Nephron progenitor cell (in vitro differentiated cells): ENCODE data around the gene ATXN2.

Experiments
- DNase-seq: peaks from one replicate; pipeline ENCODE4 v3.0.0; 2021
- H3K27ac Mint-ChIP-seq: 2 replicates; pipeline ENCODE4 v1.8.0; 2021; ENCODE audit warnings: mild to moderate bottlenecking, moderate library complexity, mixed read lengths
- H3K27me3 Mint-ChIP-seq: 2 replicates; pipeline ENCODE4 v1.8.0; 2021; ENCODE audit warnings: mild to moderate bottlenecking, low read depth, mixed read lengths; ENCODE audit not compliant: poor library complexity
- H3K36me3 Mint-ChIP-seq: 2 replicates; pipeline ENCODE4 v1.8.0; 2021; ENCODE audit warnings: low read depth, mixed read lengths
- H3K4me1 Mint-ChIP-seq: 2 replicates; pipeline ENCODE4 v1.8.0; 2021; ENCODE audit warnings: mixed read lengths
- H3K4me3 Mint-ChIP-seq: 2 replicates; pipeline ENCODE4 v1.8.0; 2021; ENCODE audit warnings: mild to moderate bottlenecking, moderate library complexity, mixed read lengths
- H3K9me3 Mint-ChIP-seq: 2 replicates; pipeline ENCODE4 v1.8.0; 2021; ENCODE audit warnings: mild to moderate bottlenecking, moderate library complexity, mixed read lengths
- TF ChIP-seq, protein P1 (sequence below): fragments of 200-600 bp; sonication (generic); IDR thresholded peaks from 2 replicates; pipeline ENCODE4 v1.5.0; 2021; ENCODE audit warnings: antibody characterized with exemption

Gene ATXN2

GRCh38 chr12:111412007-111412829, 186.9 kb downstream of the ATXN2 start:
- peaks cover 57% of the 10 kb centered on the region for H3K4me1 Mint-ChIP-seq
- H3K27me3 Mint-ChIP-seq: no peaks in the 10 kb centered on the region
- no peak for DNase-seq
- H3K36me3 Mint-ChIP-seq: peaks cover 9% of the 10 kb centered on the region
- peak overlapping the region; percentile 31 for H3K4me3 Mint-ChIP-seq
- peak overlapping the region; percentile 73 for H3K27ac Mint-ChIP-seq
- TF ChIP-seq, protein P1, sequence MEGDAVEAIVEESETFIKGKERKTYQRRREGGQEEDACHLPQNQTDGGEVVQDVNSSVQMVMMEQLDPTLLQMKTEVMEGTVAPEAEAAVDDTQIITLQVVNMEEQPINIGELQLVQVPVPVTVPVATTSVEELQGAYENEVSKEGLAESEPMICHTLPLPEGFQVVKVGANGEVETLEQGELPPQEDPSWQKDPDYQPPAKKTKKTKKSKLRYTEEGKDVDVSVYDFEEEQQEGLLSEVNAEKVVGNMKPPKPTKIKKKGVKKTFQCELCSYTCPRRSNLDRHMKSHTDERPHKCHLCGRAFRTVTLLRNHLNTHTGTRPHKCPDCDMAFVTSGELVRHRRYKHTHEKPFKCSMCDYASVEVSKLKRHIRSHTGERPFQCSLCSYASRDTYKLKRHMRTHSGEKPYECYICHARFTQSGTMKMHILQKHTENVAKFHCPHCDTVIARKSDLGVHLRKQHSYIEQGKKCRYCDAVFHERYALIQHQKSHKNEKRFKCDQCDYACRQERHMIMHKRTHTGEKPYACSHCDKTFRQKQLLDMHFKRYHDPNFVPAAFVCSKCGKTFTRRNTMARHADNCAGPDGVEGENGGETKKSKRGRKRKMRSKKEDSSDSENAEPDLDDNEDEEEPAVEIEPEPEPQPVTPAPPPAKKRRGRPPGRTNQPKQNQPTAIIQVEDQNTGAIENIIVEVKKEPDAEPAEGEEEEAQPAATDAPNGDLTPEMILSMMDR: no peak
- no peaks in the 10 kb centered on the region for H3K9me3 Mint-ChIP-seq

DNA sequence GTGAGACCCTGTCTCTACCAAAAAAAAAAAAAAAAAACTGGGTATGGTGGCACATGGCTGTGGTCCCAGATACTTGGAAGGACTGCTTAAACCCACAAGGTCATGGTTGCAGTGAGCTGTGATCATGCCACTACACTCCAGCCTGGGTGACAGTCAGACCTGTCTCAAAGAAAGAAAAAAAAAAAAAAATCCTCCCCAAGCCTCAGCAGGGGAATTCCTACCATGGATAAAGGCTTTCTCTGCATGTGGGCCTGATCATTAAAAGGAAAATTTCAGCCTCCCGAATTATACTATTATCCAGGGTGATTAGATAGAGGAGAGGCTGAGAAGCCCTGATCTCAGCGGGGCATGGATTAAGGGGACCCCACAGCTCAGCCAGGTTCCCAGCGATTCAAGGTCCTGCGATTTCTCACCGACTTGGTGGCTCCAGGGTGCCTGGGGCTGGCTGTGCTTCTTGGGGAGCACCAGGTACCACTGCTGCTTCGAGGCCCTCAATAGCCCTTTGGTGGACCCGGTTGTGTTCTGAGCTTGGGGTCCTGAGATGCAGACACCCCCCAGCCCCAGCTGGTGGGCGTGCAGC, 187.8 kb downstream of the ATXN2 start:
- H3K9me3 Mint-ChIP-seq: no peaks in the 10 kb centered on the region
- no peak for DNase-seq
- TF ChIP-seq, protein P1: no peak
- peaks cover 4% of the 10 kb centered on the region for H3K36me3 Mint-ChIP-seq
- H3K4me3 Mint-ChIP-seq: no peak overlapping the region
- H3K27me3 Mint-ChIP-seq: no peaks in the 10 kb centered on the region
- H3K27ac Mint-ChIP-seq: no peak overlapping the region
- H3K4me1 Mint-ChIP-seq: peaks cover 63% of the 10 kb centered on the region

GRCh38 chr12:111410431-111411184, 188.5 kb downstream of the ATXN2 start:
- TF ChIP-seq, protein P1: no peak
- Mint-ChIP-seq H3K9me3 (no peaks in the 10 kb centered on the region), H3K36me3 (no peaks in the 10 kb centered on the region), H3K4me1 (peaks cover 63% of the 10 kb centered on the region), H3K4me3 (peak overlapping the region; percentile 62), H3K27me3 (no peaks in the 10 kb centered on the region), H3K27ac (peak overlapping the region; percentile 95)
- DNase-seq: peak; percentile 34

DNA sequence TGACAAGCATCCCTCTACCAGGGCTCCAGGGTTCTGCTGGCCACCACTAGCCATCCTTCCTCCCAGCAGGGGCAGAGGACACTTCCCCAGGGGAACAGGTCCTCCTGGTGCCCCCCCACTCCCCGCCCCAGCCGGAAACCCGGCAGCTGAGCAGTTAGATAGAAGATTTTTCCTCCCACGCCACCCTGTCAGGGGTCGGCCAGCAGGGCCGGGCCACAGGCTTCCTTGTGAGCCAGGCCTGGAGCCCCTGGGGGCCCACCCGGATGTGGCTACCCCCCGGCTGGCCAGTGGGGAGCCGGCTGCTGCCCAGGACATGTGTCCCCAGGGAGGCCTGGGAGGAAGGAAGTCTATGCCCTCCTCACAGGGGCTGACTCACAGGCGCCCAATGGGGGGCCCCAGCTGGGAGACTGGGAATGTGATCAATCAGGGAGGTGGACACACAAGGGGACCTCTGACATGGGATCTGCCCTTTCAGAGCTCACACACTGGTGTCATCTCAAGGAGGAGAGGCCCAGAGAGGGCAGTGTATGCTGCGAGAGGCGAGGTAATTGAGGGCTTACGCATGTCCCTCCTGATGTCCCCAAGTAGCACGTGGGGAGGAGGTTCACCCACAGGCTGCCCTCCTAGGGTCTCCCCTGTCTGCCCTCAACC, 189.2 kb downstream of the ATXN2 start:
- Mint-ChIP-seq H3K9me3 (no peaks in the 10 kb centered on the region), H3K4me1 (peaks cover 63% of the 10 kb centered on the region), H3K4me3 (peak overlapping the region; percentile 62), H3K27ac (peak overlapping the region; percentile 95), H3K36me3 (no peaks in the 10 kb centered on the region), H3K27me3 (no peaks in the 10 kb centered on the region)
- peak; percentile 70 for DNase-seq
- TF ChIP-seq, protein P1: no peak

DNA sequence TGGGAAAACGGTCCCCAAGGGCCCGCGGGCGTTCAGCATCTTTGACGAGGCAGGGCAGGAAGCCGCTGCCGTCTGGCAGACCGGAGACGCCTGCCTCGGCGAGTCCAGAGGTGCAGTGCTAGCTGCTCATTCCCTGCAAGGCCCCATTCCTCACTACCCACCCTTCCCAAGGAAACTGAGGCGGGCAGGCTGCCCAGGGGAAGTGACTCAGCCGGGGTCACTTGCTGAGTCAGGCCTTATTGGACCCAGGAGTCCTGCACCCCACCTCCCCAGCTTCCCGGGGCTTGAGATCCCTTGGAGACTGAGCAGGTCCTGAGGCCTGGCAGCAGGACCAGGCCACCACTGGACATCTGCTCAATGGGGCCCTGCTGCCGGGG, 189.7 kb downstream of the ATXN2 start:
- TF ChIP-seq, protein P1: no peak
- no peak overlapping the region for H3K4me3 Mint-ChIP-seq
- no peak overlapping the region for H3K27ac Mint-ChIP-seq
- DNase-seq: no peak
- peaks cover 68% of the 10 kb centered on the region for H3K4me1 Mint-ChIP-seq
- H3K27me3 Mint-ChIP-seq: peaks cover 4% of the 10 kb centered on the region
- H3K36me3 Mint-ChIP-seq: no peaks in the 10 kb centered on the region
- H3K9me3 Mint-ChIP-seq: no peaks in the 10 kb centered on the region
